ENCODE results near the gene EREG. TPM values are rescaled to one million over a fixed set of nuclear protein-coding genes. Genes with fewer than 3 reads are reported as not detected.

The EREG gene
- total RNA-seq, 2 experiments from 2014 or later, result not detected

GRCh38 chr4:74414149-74414809, 49.3 kb downstream of the EREG start:
- ChIA-PET CTCF (interaction anchor here (0.7 kb wide), 1 partner anchor 9 kb away, joined by 3 read pairs; no protein-coding TSS in a partner anchor), POLR2A (no interaction called here)
- no peak for DNase-seq
- ATAC-seq, result no peak
- H3K27ac Mint-ChIP-seq, result no peak overlapping the region
- no peaks in the 10 kb centered on the region for H3K36me3 Mint-ChIP-seq (ENCODE audit: low read depth)
- H3K4me1 Mint-ChIP-seq (ENCODE audit: low read depth), result no peaks in the 10 kb centered on the region
- peaks cover 6% of the 10 kb centered on the region for H3K27me3 Mint-ChIP-seq (ENCODE audit: low read depth)
- H3K9me3 Mint-ChIP-seq (ENCODE audit: insufficient read depth), result no peaks in the 10 kb centered on the region
- H3K4me3 Mint-ChIP-seq, result no peak overlapping the region

GRCh38 chr4:74415602-74416300, 50.8 kb downstream of the EREG start:
- DNase-seq (no peak), ATAC-seq (no peak)
- POLR2A ChIA-PET, result no interaction called here
- H3K27ac Mint-ChIP-seq, result no peak overlapping the region
- no peak overlapping the region for H3K4me3 Mint-ChIP-seq
- H3K4me1 Mint-ChIP-seq (ENCODE audit: low read depth), result no peaks in the 10 kb centered on the region
- H3K27me3 Mint-ChIP-seq (ENCODE audit: low read depth), result peaks cover 5% of the 10 kb centered on the region
- CTCF ChIA-PET, result no interaction called here
- no peaks in the 10 kb centered on the region for H3K36me3 Mint-ChIP-seq (ENCODE audit: low read depth)
- H3K9me3 Mint-ChIP-seq (ENCODE audit: insufficient read depth), result no peaks in the 10 kb centered on the region

- no peak for DNase-seq
- ChIA-PET POLR2A (no interaction called here), CTCF (no interaction called here)
These were observed 53.2 kb downstream of the EREG start for GRCh38 chr4:74418063-74418670.

GRCh38 chr4:74420863-74421262, 55.9 kb downstream of the EREG start:
- ChIA-PET CTCF (no interaction called here), POLR2A (no interaction called here)
- Mint-ChIP-seq H3K36me3 (ENCODE audit: low read depth) (no peaks in the 10 kb centered on the region), H3K27me3 (ENCODE audit: low read depth) (peaks cover 1% of the 10 kb centered on the region), H3K4me3 (no peak overlapping the region), H3K27ac (no peak overlapping the region), H3K4me1 (ENCODE audit: low read depth) (no peaks in the 10 kb centered on the region), H3K9me3 (ENCODE audit: insufficient read depth) (no peaks in the 10 kb centered on the region)
- DNase-seq (no peak), ATAC-seq (no peak)

More at GRCh38 chr4:74418063-74418670, 53.2 kb downstream of the EREG start:
- Mint-ChIP-seq H3K27me3 (ENCODE audit: low read depth) (peaks cover 4% of the 10 kb centered on the region), H3K4me3 (no peak overlapping the region), H3K4me1 (ENCODE audit: low read depth) (no peaks in the 10 kb centered on the region), H3K36me3 (ENCODE audit: low read depth) (no peaks in the 10 kb centered on the region), H3K27ac (no peak overlapping the region), H3K9me3 (ENCODE audit: insufficient read depth) (no peaks in the 10 kb centered on the region)
- no peak for ATAC-seq

- Mint-ChIP-seq H3K36me3 (ENCODE audit: low read depth) (no peaks in the 10 kb centered on the region), H3K4me3 (no peak overlapping the region), H3K27ac (no peak overlapping the region), H3K4me1 (ENCODE audit: low read depth) (no peaks in the 10 kb centered on the region), H3K27me3 (ENCODE audit: low read depth) (no peaks in the 10 kb centered on the region), H3K9me3 (ENCODE audit: insufficient read depth) (no peaks in the 10 kb centered on the region)
- ATAC-seq, result no peak
- DNase-seq, result no peak
- CTCF ChIA-PET, result no interaction called here
- POLR2A ChIA-PET, result no interaction called here
These were observed 58.2 kb downstream of the EREG start for GRCh38 chr4:74423104-74423503.

GRCh38 chr4:74424111-74424510, 59.2 kb downstream of the EREG start:
- H3K4me1 Mint-ChIP-seq (ENCODE audit: low read depth), result no peaks in the 10 kb centered on the region
- POLR2A ChIA-PET, result no interaction called here
- CTCF ChIA-PET, result no interaction called here

GRCh38 chr4:74426101-74426500, 61.2 kb downstream of the EREG start:
- H3K4me1 Mint-ChIP-seq (ENCODE audit: low read depth), result no peaks in the 10 kb centered on the region

More at GRCh38 chr4:74424111-74424510, 59.2 kb downstream of the EREG start:
- peaks cover 6% of the 10 kb centered on the region for H3K27me3 Mint-ChIP-seq (ENCODE audit: low read depth)
- H3K4me3 Mint-ChIP-seq, result no peak overlapping the region
- ATAC-seq (no peak), DNase-seq (no peak)
- H3K36me3 Mint-ChIP-seq (ENCODE audit: low read depth), result no peaks in the 10 kb centered on the region
- H3K9me3 Mint-ChIP-seq (ENCODE audit: insufficient read depth), result no peaks in the 10 kb centered on the region
- no peak overlapping the region for H3K27ac Mint-ChIP-seq

GRCh38 chr4:74428276-74428675, 63.3 kb downstream of the EREG start:
- H3K36me3 Mint-ChIP-seq (ENCODE audit: low read depth), result no peaks in the 10 kb centered on the region
- no peak for ATAC-seq
- POLR2A ChIA-PET, result no interaction called here

More at GRCh38 chr4:74426101-74426500, 61.2 kb downstream of the EREG start:
- H3K36me3 Mint-ChIP-seq (ENCODE audit: low read depth), result no peaks in the 10 kb centered on the region
- ATAC-seq, result no peak
- POLR2A ChIA-PET, result no interaction called here
- peaks cover 7% of the 10 kb centered on the region for H3K27me3 Mint-ChIP-seq (ENCODE audit: low read depth)
- H3K4me3 Mint-ChIP-seq, result no peak overlapping the region
- CTCF ChIA-PET, result interaction anchor here (1.0 to 1.5 kb wide), 2 partner anchors 16 to 106 kb away, joined by 4 to 5 read pairs; no protein-coding TSS in a partner anchor
- no peak for DNase-seq
- H3K9me3 Mint-ChIP-seq (ENCODE audit: insufficient read depth), result no peaks in the 10 kb centered on the region
- H3K27ac Mint-ChIP-seq, result no peak overlapping the region

GRCh38 chr4:74431113-74431826, 66.3 kb downstream of the EREG start:
- CTCF ChIA-PET, result no interaction called here
- no peak for ATAC-seq
- POLR2A ChIA-PET, result no interaction called here

More at GRCh38 chr4:74428276-74428675, 63.3 kb downstream of the EREG start:
- Mint-ChIP-seq H3K27me3 (ENCODE audit: low read depth) (peaks cover 7% of the 10 kb centered on the region), H3K4me3 (no peak overlapping the region), H3K27ac (no peak overlapping the region), H3K4me1 (ENCODE audit: low read depth) (no peaks in the 10 kb centered on the region), H3K9me3 (ENCODE audit: insufficient read depth) (no peaks in the 10 kb centered on the region)
- CTCF ChIA-PET, result interaction anchor here (1.0 kb wide), 1 partner anchor 17 kb away, joined by 3 read pairs; the partner anchor contains the start of gene AREG
- no peak for DNase-seq

GRCh38 chr4:74433043-74433442, 68.1 kb downstream of the EREG start:
- DNase-seq (no peak), ATAC-seq (no peak)
- Mint-ChIP-seq H3K27ac (no peak overlapping the region), H3K9me3 (ENCODE audit: insufficient read depth) (no peaks in the 10 kb centered on the region), H3K4me1 (ENCODE audit: low read depth) (no peaks in the 10 kb centered on the region), H3K27me3 (ENCODE audit: low read depth) (peaks cover 7% of the 10 kb centered on the region), H3K4me3 (no peak overlapping the region), H3K36me3 (ENCODE audit: low read depth) (no peaks in the 10 kb centered on the region)
- POLR2A ChIA-PET, result no interaction called here
- CTCF ChIA-PET, result no interaction called here

More at GRCh38 chr4:74431113-74431826, 66.3 kb downstream of the EREG start:
- Mint-ChIP-seq H3K27ac (no peak overlapping the region), H3K4me1 (ENCODE audit: low read depth) (no peaks in the 10 kb centered on the region), H3K36me3 (ENCODE audit: low read depth) (no peaks in the 10 kb centered on the region), H3K27me3 (ENCODE audit: low read depth) (peaks cover 7% of the 10 kb centered on the region), H3K9me3 (ENCODE audit: insufficient read depth) (no peaks in the 10 kb centered on the region), H3K4me3 (no peak overlapping the region)
- no peak for DNase-seq

- peaks cover 4% of the 10 kb centered on the region for H3K27me3 Mint-ChIP-seq (ENCODE audit: low read depth)
- no peaks in the 10 kb centered on the region for H3K9me3 Mint-ChIP-seq (ENCODE audit: insufficient read depth)
- H3K4me3 Mint-ChIP-seq, result no peak overlapping the region
- H3K36me3 Mint-ChIP-seq (ENCODE audit: low read depth), result no peaks in the 10 kb centered on the region
- no peaks in the 10 kb centered on the region for H3K4me1 Mint-ChIP-seq (ENCODE audit: low read depth)
- DNase-seq (no peak), ATAC-seq (no peak)
- ChIA-PET POLR2A (no interaction called here), CTCF (no interaction called here)
- no peak overlapping the region for H3K27ac Mint-ChIP-seq
These were observed 68.7 kb downstream of the EREG start for GRCh38 chr4:74433541-74434172.

All from activated CD8-positive, alpha-beta T cell treated with anti-CD3 and anti-CD28 coated beads, Interleukin-2, amount 10 ng/mL, durations not matched to agents 7 days and 5 days (primary cell).